LNCAP (cell line): ENCODE results near the gene C9orf72.

ENCODE experiments used
- TF ChIP-seq, protein P1 (sequence below): fragments of 450-650 bp; IDR thresholded peaks from 2 replicates; pipeline ENCODE4 v1.5.1; 2017; ENCODE audit warnings: mild to moderate bottlenecking

Gene C9orf72

DNA sequence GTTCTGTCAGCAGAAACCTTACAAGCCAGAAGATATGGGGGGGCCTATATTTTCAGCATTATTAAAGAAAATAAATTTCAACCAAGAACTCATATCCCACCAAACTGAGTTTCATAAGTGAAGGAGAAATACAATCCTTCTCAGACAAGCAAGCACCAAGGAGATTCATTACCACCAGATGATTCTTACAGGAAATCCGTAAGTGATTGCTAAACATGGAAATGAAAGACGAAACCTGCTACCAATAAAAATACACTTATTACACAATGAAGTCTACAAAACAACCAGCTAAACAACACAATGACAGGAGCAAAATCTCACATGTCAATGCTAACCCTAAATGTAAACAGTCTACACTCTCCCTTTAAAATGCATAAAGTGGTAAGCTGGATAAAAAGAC, 17.8 kb upstream of the C9orf72 start:
- TF ChIP-seq, protein P1, sequence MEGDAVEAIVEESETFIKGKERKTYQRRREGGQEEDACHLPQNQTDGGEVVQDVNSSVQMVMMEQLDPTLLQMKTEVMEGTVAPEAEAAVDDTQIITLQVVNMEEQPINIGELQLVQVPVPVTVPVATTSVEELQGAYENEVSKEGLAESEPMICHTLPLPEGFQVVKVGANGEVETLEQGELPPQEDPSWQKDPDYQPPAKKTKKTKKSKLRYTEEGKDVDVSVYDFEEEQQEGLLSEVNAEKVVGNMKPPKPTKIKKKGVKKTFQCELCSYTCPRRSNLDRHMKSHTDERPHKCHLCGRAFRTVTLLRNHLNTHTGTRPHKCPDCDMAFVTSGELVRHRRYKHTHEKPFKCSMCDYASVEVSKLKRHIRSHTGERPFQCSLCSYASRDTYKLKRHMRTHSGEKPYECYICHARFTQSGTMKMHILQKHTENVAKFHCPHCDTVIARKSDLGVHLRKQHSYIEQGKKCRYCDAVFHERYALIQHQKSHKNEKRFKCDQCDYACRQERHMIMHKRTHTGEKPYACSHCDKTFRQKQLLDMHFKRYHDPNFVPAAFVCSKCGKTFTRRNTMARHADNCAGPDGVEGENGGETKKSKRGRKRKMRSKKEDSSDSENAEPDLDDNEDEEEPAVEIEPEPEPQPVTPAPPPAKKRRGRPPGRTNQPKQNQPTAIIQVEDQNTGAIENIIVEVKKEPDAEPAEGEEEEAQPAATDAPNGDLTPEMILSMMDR, result no peak

- TF ChIP-seq, protein P1, result no peak
Measured at GRCh38 chr9:27590651-27591050, 17.4 kb upstream of the C9orf72 start.

GRCh38 chr9:27589462-27589861, 16.2 kb upstream of the C9orf72 start:
- TF ChIP-seq, protein P1, result no peak

- TF ChIP-seq, protein P1, result no peak
Measured at GRCh38 chr9:27586304-27586703, 13.0 kb upstream of the C9orf72 start.

DNA sequence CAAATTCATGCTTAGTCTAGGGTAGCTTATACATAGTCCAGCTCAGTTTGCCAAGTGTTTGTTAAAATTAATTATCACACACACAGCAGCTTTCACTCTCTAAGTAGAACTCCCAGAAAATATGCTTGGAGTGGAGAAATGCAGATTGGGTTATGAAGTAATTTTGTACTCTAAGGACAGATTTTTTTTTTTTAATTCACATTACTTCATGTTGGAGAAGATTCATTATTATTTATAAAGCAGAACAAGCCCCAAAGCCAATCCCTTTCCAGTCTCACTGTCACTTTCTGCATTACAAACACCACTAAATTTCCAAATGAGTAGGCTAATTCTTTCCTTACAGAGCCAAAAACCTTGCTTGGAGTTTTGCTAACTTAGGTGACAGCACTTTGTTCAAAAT, 11.7 kb upstream of the C9orf72 start:
- TF ChIP-seq, protein P1, result no peak

- TF ChIP-seq, protein P1, result no peak
Measured at GRCh38 chr9:27582794-27583193, 9.5 kb upstream of the C9orf72 start.

GRCh38 chr9:27581826-27582225, 8.5 kb upstream of the C9orf72 start:
- TF ChIP-seq, protein P1, result no peak
